ENCODE data around the gene CSNK2B.

CSNK2B gene

DNA sequence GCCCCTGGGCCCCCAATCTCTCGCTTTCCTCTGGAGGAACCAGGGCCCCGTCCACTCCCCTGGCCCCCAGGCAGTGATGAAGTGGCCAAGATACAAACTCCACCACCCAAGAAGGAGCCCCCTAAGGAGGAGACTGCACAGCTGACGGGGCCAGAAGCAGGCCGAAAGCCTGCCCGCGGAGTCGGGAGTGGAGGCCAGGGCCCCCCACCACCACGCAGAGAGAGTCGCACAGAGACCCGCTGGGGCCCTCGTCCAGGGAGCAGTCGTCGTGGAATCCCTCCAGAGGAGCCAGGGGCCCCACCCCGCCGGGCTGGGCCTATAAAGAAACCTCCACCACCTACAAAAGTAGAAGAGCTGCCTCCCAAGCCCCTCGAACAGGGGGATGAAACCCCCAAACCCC is 34.7 kb upstream of the CSNK2B start:
- H3K4me3 ChIP-seq (replicated peaks in 1 of 2; ENCODE audit: low read depth in 2 of 2, low read length in 2 of 2): no peak overlapping the region
- TF ChIP-seq, protein P1, sequence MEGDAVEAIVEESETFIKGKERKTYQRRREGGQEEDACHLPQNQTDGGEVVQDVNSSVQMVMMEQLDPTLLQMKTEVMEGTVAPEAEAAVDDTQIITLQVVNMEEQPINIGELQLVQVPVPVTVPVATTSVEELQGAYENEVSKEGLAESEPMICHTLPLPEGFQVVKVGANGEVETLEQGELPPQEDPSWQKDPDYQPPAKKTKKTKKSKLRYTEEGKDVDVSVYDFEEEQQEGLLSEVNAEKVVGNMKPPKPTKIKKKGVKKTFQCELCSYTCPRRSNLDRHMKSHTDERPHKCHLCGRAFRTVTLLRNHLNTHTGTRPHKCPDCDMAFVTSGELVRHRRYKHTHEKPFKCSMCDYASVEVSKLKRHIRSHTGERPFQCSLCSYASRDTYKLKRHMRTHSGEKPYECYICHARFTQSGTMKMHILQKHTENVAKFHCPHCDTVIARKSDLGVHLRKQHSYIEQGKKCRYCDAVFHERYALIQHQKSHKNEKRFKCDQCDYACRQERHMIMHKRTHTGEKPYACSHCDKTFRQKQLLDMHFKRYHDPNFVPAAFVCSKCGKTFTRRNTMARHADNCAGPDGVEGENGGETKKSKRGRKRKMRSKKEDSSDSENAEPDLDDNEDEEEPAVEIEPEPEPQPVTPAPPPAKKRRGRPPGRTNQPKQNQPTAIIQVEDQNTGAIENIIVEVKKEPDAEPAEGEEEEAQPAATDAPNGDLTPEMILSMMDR (IDR thresholded peaks at IDR 0.05; ENCODE audit: low read depth, low read length): no peak

GRCh38 chr6:31631681-31632278 is 34.1 kb upstream of the CSNK2B start:
- no peak overlapping the region for H3K4me3 ChIP-seq (replicated peaks in 1 of 2; ENCODE audit: low read depth in 2 of 2, low read length in 2 of 2)
- no peak for DNase-seq (ENCODE audit: low read depth in 2 of 2)
- TF ChIP-seq, protein P1 (IDR thresholded peaks at IDR 0.05; ENCODE audit: low read depth, low read length): no peak

More for the DNA sequence above, 34.7 kb upstream of the CSNK2B start:
- DNase-seq (ENCODE audit: low read depth in 2 of 2): no peak

- TF ChIP-seq, protein P1 (IDR thresholded peaks at IDR 0.05; ENCODE audit: low read depth, low read length): no peak
- no peak for DNase-seq (ENCODE audit: low read depth in 2 of 2)
- H3K4me3 ChIP-seq (replicated peaks in 1 of 2; ENCODE audit: low read depth in 2 of 2, low read length in 2 of 2): no peak overlapping the region
Measured at GRCh38 chr6:31632279-31632946, 33.5 kb upstream of the CSNK2B start.

- TF ChIP-seq, protein P1 (IDR thresholded peaks at IDR 0.05; ENCODE audit: low read depth, low read length): no peak
- no peak for DNase-seq (ENCODE audit: low read depth in 2 of 2)
- H3K4me3 ChIP-seq (replicated peaks in 1 of 2; ENCODE audit: low read depth in 2 of 2, low read length in 2 of 2): no peak overlapping the region
Measured at GRCh38 chr6:31633447-31633846, 32.4 kb upstream of the CSNK2B start.

GRCh38 chr6:31634131-31634530 is 31.7 kb upstream of the CSNK2B start:
- H3K4me3 ChIP-seq (replicated peaks in 1 of 2; ENCODE audit: low read depth in 2 of 2, low read length in 2 of 2): no peak overlapping the region
- no peak for DNase-seq (ENCODE audit: low read depth in 2 of 2)
- TF ChIP-seq, protein P1 (IDR thresholded peaks at IDR 0.05; ENCODE audit: low read depth, low read length): no peak

DNA sequence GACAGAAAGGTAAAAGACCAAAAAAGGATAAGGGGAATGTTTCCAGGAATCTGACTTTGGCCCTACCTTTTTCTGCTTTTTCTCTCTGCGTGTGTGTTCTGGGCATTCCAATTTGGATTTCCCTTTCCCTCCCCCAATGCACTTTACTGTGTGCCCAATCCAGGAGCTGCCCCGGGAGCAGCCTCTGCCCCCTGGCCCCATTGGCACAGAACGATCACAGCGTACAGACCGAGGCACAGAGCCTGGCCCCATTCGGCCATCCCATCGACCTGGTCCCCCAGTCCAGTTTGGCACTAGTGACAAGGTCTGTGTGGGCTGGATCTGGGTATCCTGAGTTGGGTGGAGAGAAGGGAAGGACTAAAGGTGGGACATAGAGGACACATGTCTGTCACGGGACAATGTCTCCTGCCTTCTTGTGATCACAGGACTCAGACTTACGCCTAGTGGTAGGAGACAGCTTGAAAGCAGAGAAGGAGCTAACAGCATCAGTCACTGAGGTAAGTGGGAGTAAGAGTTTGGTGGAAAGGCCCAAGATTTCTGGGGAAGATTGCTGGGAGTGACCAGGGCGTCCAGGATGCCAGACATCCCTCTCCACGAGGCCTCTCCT is 30.8 kb upstream of the CSNK2B start:
- H3K4me3 ChIP-seq (replicated peaks in 1 of 2; ENCODE audit: low read depth in 2 of 2, low read length in 2 of 2): no peak overlapping the region
- no peak for DNase-seq (ENCODE audit: low read depth in 2 of 2)
- TF ChIP-seq, protein P1 (IDR thresholded peaks at IDR 0.05; ENCODE audit: low read depth, low read length): no peak

All from cardiac fibroblast (primary cell).